CD14-positive monocyte (primary cell): ENCODE results near the gene NAA25. TPM values are rescaled to one million over a fixed set of nuclear protein-coding genes. Genes with fewer than 3 reads are reported as not detected.

Source experiments
- DNase-seq, 3 donors: peaks; one replicate each; pipeline ENCODE4 v3.0.0-alpha.2; 2011 to 2022
- H2AFZ ChIP-seq: 2 replicates; pipeline ENCODE4 v1.6.0; 2012; ENCODE audit warnings: mild to moderate bottlenecking, low read depth, low read length, inconsistent platforms; ENCODE audit not compliant: insufficient read depth, poor library complexity, severe bottlenecking
- H3K27ac ChIP-seq, 2 donors: 1 replicate in 1 of 2; 2 replicates in 1 of 2; pipeline ENCODE4 v1.5.1; 2012 to 2013; ENCODE audit warnings: low read length in 2 of 2, control low read depth in 1 of 2, inconsistent platforms in 1 of 2, low read depth in 1 of 2, mild to moderate bottlenecking in 1 of 2
- H3K27me3 ChIP-seq, 2 donors: one replicate each; pipeline versions ENCODE4 v1.6.0 to v1.6.1; 2011 to 2013; ENCODE audit warnings: low read length in 2 of 2; ENCODE audit not compliant: control insufficient read depth in 2 of 2, insufficient read depth in 2 of 2
- H3K36me3 ChIP-seq, 2 donors: replicated peaks in 1 of 2; 1 replicate in 1 of 2; 2 replicates in 1 of 2; pipeline versions ENCODE4 v1.5.1 to v1.6.1; 2012 to 2013; ENCODE audit warnings: low read length in 2 of 2, control low read depth in 1 of 2, inconsistent platforms in 1 of 2, mild to moderate bottlenecking in 1 of 2; ENCODE audit not compliant: insufficient read depth in 2 of 2, control insufficient read depth in 1 of 2
- H3K4me1 ChIP-seq, 2 donors: 1 replicate in 1 of 2; 2 replicates in 1 of 2; pipeline versions ENCODE4 v1.5.1 to v1.6.1; 2012 to 2013; ENCODE audit warnings: low read length in 2 of 2, control low read depth in 1 of 2, inconsistent platforms in 1 of 2, mild to moderate bottlenecking in 1 of 2, moderate library complexity in 1 of 2; ENCODE audit not compliant: insufficient read depth in 2 of 2, control insufficient read depth in 1 of 2
- H3K4me2 ChIP-seq: replicated peaks from 2 replicates; pipeline ENCODE3; 2012; ENCODE audit warnings: low read length, moderate library complexity, mild to moderate bottlenecking; ENCODE audit not compliant: poor library complexity, severe bottlenecking; ENCODE audit errors: extremely low read depth
- H3K4me3 ChIP-seq, 3 experiments: fragments of 200-600 bp in 1 of 3; sonication (generic) in 1 of 3; replicated peaks in 1 of 3; 1 replicate in 2 of 3; 2 replicates in 1 of 3; pipeline ENCODE4 v1.5.1; 2011 to 2013; ENCODE audit warnings: low read length in 3 of 3, mild to moderate bottlenecking in 3 of 3, control low read depth in 2 of 3, low read depth in 2 of 3, inconsistent platforms in 1 of 3, moderate library complexity in 1 of 3
- H3K79me2 ChIP-seq: 2 replicates; pipeline ENCODE4 v1.6.0; 2012; ENCODE audit warnings: mild to moderate bottlenecking, control low read depth, inconsistent platforms, low read length, moderate library complexity; ENCODE audit not compliant: insufficient read depth
- H3K9ac ChIP-seq: 2 replicates; pipeline ENCODE4 v1.6.0; 2017; ENCODE audit warnings: low read length, mild to moderate bottlenecking; ENCODE audit not compliant: insufficient read depth, poor library complexity, severe bottlenecking
- H3K9me3 ChIP-seq, 2 donors: replicated peaks in 1 of 2; 1 replicate in 1 of 2; 2 replicates in 1 of 2; pipeline versions ENCODE4 v1.5.1 to v1.6.1; 2012 to 2013; ENCODE audit warnings: low read length in 2 of 2, control low read depth in 1 of 2; ENCODE audit not compliant: control insufficient read depth in 1 of 2, insufficient read depth in 1 of 2
- H4K20me1 ChIP-seq: 2 replicates; pipeline ENCODE4 v1.6.0; 2012; ENCODE audit warnings: mild to moderate bottlenecking, low read length, control low read depth, moderate library complexity; ENCODE audit not compliant: insufficient read depth
- H3K27ac Mint-ChIP-seq, 7 donors: one replicate each; pipeline ENCODE4 v1.8.0; 2020; ENCODE audit warnings: mild to moderate bottlenecking in 7 of 7, mixed read lengths in 7 of 7, moderate library complexity in 6 of 7, inconsistent platforms in 2 of 7
- H3K27me3 Mint-ChIP-seq, 3 donors: one replicate each; pipeline ENCODE4 v1.8.0; 2021 to 2022; ENCODE audit warnings: low read depth in 3 of 3, mild to moderate bottlenecking in 3 of 3, mixed read lengths in 3 of 3, moderate library complexity in 3 of 3, inconsistent platforms in 1 of 3
- H3K36me3 Mint-ChIP-seq, 2 donors: one replicate each; pipeline ENCODE4 v1.8.0; 2020; ENCODE audit warnings: mixed read lengths in 2 of 2, inconsistent platforms in 1 of 2, mild to moderate bottlenecking in 1 of 2
- H3K4me1 Mint-ChIP-seq: one replicate; pipeline ENCODE4 v1.8.0; 2020; ENCODE audit warnings: mild to moderate bottlenecking, mixed read lengths
- H3K4me3 Mint-ChIP-seq, 2 donors: one replicate each; pipeline ENCODE4 v1.8.0; 2020; ENCODE audit warnings: mild to moderate bottlenecking in 2 of 2, mixed read lengths in 2 of 2, moderate library complexity in 1 of 2
- H3K9me3 Mint-ChIP-seq, 7 donors: one replicate each; pipeline ENCODE4 v1.8.0; 2020 to 2022; ENCODE audit warnings: mixed read lengths in 7 of 7, mild to moderate bottlenecking in 6 of 7, moderate library complexity in 6 of 7, inconsistent platforms in 2 of 7
- WGBS: methylation state at CpG from one replicate; pipeline ENCODE4 v1.1.5; 2013; ENCODE audit warnings: missing lambda C conversion rate; ENCODE audit not compliant: insufficient coverage; 5-methylcytosine and 5-hydroxymethylcytosine counted together
- intact Hi-C, 2 donors: fragments of 100-400 bp; cut with micrococcal nuclease; formaldehyde crosslinking; loops; one replicate each; pipeline versions ENCODE4 v1.15.0 to v1.15.1; 2023
- polyA plus RNA-seq, 3 donors: library from polyadenylated mRNA; depleted of rRNA in 1 of 3; unstranded in 2 of 3; stranded (reverse) in 1 of 3; fragments of 300-500 nt in 2 of 3; fragments of >200 nt in 1 of 3; fragmentation: Illumina TruSeq in 2 of 3; gene quantifications; 1 replicate in 2 of 3; 2 replicates in 1 of 3; pipeline ENCODE4 v1.2.3, GENCODE V29; 2012 to 2021
- TF ChIP-seq, protein P1 (sequence below): fragments of 200-600 bp; IDR thresholded peaks from one replicate; pipeline ENCODE4 v1.8.0; 2022; ENCODE audit warnings: antibody characterized with exemption, mild to moderate bottlenecking

Gene NAA25
- polyA plus RNA-seq, 3 donors, result 4.3 to 7.9 (median 7.3) TPM

DNA sequence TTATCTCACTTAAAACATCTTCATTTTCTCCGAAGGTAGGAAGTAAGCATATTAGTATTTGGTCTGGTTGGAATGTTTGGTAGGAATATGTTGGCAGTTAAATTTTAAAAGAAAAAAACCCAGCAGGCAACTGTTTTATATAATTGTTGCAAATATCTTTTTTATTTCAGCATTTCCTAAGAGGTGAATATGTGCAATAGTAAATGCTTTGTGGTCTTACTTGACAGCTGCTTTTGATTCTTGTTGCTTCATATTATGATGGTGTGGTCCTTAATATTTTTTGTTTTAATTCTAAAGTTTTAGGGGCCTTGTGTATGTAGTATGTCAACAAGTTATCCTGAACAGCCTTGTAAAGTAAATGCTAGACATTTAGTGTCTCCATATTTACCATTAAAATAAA is 23.1 kb upstream of the NAA25 start:
- TF ChIP-seq, protein P1, sequence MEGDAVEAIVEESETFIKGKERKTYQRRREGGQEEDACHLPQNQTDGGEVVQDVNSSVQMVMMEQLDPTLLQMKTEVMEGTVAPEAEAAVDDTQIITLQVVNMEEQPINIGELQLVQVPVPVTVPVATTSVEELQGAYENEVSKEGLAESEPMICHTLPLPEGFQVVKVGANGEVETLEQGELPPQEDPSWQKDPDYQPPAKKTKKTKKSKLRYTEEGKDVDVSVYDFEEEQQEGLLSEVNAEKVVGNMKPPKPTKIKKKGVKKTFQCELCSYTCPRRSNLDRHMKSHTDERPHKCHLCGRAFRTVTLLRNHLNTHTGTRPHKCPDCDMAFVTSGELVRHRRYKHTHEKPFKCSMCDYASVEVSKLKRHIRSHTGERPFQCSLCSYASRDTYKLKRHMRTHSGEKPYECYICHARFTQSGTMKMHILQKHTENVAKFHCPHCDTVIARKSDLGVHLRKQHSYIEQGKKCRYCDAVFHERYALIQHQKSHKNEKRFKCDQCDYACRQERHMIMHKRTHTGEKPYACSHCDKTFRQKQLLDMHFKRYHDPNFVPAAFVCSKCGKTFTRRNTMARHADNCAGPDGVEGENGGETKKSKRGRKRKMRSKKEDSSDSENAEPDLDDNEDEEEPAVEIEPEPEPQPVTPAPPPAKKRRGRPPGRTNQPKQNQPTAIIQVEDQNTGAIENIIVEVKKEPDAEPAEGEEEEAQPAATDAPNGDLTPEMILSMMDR, result no peak
- H3K4me1 ChIP-seq, result peaks cover 44 to 65% of the 10 kb centered on the region in 2 donors
- H3K79me2 ChIP-seq, result peaks cover 82% of the 10 kb centered on the region
- Mint-ChIP-seq H3K4me3 (peak overlapping the region in 1 of 2 donors; percentile 28), H3K4me1 (peaks cover 57% of the 10 kb centered on the region), H3K27me3 (no peaks in the 10 kb centered on the region), H3K36me3 (peaks cover 30 to 43% of the 10 kb centered on the region in 2 donors), H3K27ac (peak overlapping the region in 6 of 7 donors; percentile 28 to 90 (median 83)), H3K9me3 (peaks cover 0 to 1% (median 0%) of the 10 kb centered on the region in 7 donors)
- H3K9me3 ChIP-seq, result no peaks in the 10 kb centered on the region
- peak overlapping the region in 1 of 2 donors; percentile 89 for H3K27ac ChIP-seq
- no peak for DNase-seq
- peak overlapping the region in 1 of 3 experiments; percentile 72 for H3K4me3 ChIP-seq
- peaks cover 39% of the 10 kb centered on the region for H4K20me1 ChIP-seq
- H2AFZ ChIP-seq, result no peak overlapping the region
- no CpG with 5 or more reads among the region's 1 CpG for WGBS
- peaks cover 24 to 38% of the 10 kb centered on the region in 2 donors for H3K36me3 ChIP-seq
- peak overlapping the region; percentile 81 for H3K4me2 ChIP-seq
- H3K9ac ChIP-seq, result no peak overlapping the region
- intact Hi-C loops, result loop anchor here in 1 of 2 donors (5.0 kb wide), 1 partner anchor 276 kb away; the partner anchor contains the start of gene RPL6
- H3K27me3 ChIP-seq, result no peaks in the 10 kb centered on the region

DNA sequence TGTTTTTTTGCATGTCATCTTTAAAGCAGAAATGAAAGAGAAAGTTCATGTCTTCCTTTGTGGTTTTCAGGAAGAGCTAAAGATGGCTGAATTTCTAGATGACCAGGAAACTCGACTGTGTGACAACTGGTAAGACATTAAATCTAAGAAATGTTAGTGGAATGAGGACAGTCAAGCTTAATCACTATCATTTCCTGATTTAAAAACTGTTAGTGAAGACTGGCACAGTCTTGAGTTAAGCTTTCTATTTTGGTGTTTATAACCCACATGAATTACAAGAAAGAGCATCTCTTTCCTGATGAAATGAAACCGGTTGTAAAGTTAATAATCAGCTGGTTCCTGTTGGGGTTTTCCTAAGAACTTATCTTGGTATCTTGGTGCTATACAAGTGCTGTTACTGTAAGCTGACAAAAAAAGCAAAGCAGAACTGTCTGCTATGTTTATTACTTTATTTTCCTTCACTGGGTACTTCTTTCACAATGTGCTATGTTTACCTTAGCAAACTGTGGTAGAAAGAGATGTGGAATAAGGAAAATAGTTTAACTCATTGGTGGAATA is 21.9 kb upstream of the NAA25 start:
- intact Hi-C loops, result loop anchor here in 1 of 2 donors (5.0 kb wide), 1 partner anchor 277 kb away; the partner anchor contains the start of gene RPL6

More for the DNA sequence above, 21.9 kb upstream of the NAA25 start:
- TF ChIP-seq, protein P1, result no peak
- peak overlapping the region; percentile 60 for H2AFZ ChIP-seq
- peaks cover 12 to 27% of the 10 kb centered on the region in 2 donors for H3K36me3 ChIP-seq
- H3K4me1 ChIP-seq, result peaks cover 51 to 77% of the 10 kb centered on the region in 2 donors
- H3K4me3 Mint-ChIP-seq, result peak overlapping the region; percentile 51 to 68
- H3K27me3 ChIP-seq, result no peaks in the 10 kb centered on the region
- H3K9ac ChIP-seq, result peak overlapping the region; percentile 55
- peak overlapping the region; percentile 82 to 92 (median 86) for H3K27ac Mint-ChIP-seq
- DNase-seq, result peak; percentile 39 to 76 (median 69)
- peaks cover 35% of the 10 kb centered on the region for H4K20me1 ChIP-seq
- H3K4me1 Mint-ChIP-seq, result peaks cover 63% of the 10 kb centered on the region
- no peaks in the 10 kb centered on the region for H3K27me3 Mint-ChIP-seq
- WGBS, result 0% methylated on average over 1 of the region's 2 CpGs
- H3K9me3 ChIP-seq, result no peaks in the 10 kb centered on the region
- H3K36me3 Mint-ChIP-seq, result peaks cover 21 to 31% of the 10 kb centered on the region in 2 donors
- peak overlapping the region in 1 of 2 donors; percentile 89 for H3K27ac ChIP-seq
- H3K9me3 Mint-ChIP-seq, result peaks cover 0 to 3% (median 0%) of the 10 kb centered on the region in 7 donors
- H3K4me3 ChIP-seq, result peak overlapping the region; percentile 27 to 75 (median 72)
- H3K4me2 ChIP-seq, result peak overlapping the region; percentile 81
- H3K79me2 ChIP-seq, result peaks cover 87% of the 10 kb centered on the region
